C4-2B (cell line): ENCODE data around the gene SCN1B.

Experiments
- H3K27ac ChIP-seq: fragments of 450-650 bp; 2 replicates; pipeline ENCODE4 v1.5.1; 2017
- CTCF ChIP-seq: fragments of 450-650 bp; conservative IDR thresholded peaks from 2 replicates; pipeline ENCODE4 v1.5.1; 2017; ENCODE audit warnings: mild to moderate bottlenecking
- ZFX ChIP-seq: fragments of 450-650 bp; IDR thresholded peaks from 2 replicates; pipeline ENCODE4 v1.6.1; 2017

SCN1B gene

GRCh38 chr19:35052599-35053190 is 22.4 kb downstream of the SCN1B start:
- TF ChIP-seq CTCF = no peak
- H3K27ac ChIP-seq = no peak overlapping the region

- no peak for TF ChIP-seq ZFX
- TF ChIP-seq CTCF = no peak
- no peak overlapping the region for H3K27ac ChIP-seq
Measured at GRCh38 chr19:35053667-35054293, 23.5 kb downstream of the SCN1B start.

GRCh38 chr19:35054626-35055025 is 24.4 kb downstream of the SCN1B start:
- TF ChIP-seq CTCF = no peak
- TF ChIP-seq ZFX = no peak
- no peak overlapping the region for H3K27ac ChIP-seq

- H3K27ac ChIP-seq = no peak overlapping the region
- TF ChIP-seq ZFX (no peak), CTCF (no peak)
Measured at GRCh38 chr19:35055715-35056179, 25.5 kb downstream of the SCN1B start.

GRCh38 chr19:35056513-35057063 is 26.3 kb downstream of the SCN1B start:
- no peak overlapping the region for H3K27ac ChIP-seq
- TF ChIP-seq ZFX (no peak), CTCF (no peak)

GRCh38 chr19:35058370-35058769 is 28.1 kb downstream of the SCN1B start:
- no peak overlapping the region for H3K27ac ChIP-seq
- TF ChIP-seq CTCF (no peak), ZFX (no peak)

GRCh38 chr19:35059006-35059798 is 28.9 kb downstream of the SCN1B start:
- no peak for TF ChIP-seq ZFX
- no peak for TF ChIP-seq CTCF
- no peak overlapping the region for H3K27ac ChIP-seq
